ENCODE data around the gene ALAS1. TPM values are rescaled to one million over a fixed set of nuclear protein-coding genes. Genes with fewer than 3 reads are reported as not detected.

Gene ALAS1
- total and polyA plus RNA-seq, 2 of the 13 experiments (the other 11 are each of a cell fraction or from before 2014, with no cell fraction given) = 36.0 to 43.2 TPM

- TF ChIP-seq ZNF234 (CRISPR knock-in tag; conservative IDR thresholded peaks at IDR 0.05) (0 out of 2 replicates have a peak, but pooled peaks have one; percentile 39), ZNF317 (CRISPR knock-in tag; IDR thresholded peaks at IDR 0.05) (no peak), IKZF5 (CRISPR knock-in tag; IDR thresholded peaks at IDR 0.05) (peak; percentile 39; the same call in 1 of the 2 replicates), KDM5A (IDR thresholded peaks at IDR 0.05; ENCODE audit: borderline replicate concordance, low read length) (0 out of 2 replicates have a peak, but pooled peaks have one; percentile 17), DR1 (CRISPR knock-in tag; IDR thresholded peaks at IDR 0.05) (no peak), PHF20 (CRISPR knock-in tag; IDR thresholded peaks at IDR 0.05) (0 out of 2 replicates have a peak, but pooled peaks have one; percentile 47), HIVEP1 (CRISPR knock-in tag; IDR thresholded peaks at IDR 0.05) (peak; percentile 41; the same call in 1 of the 2 replicates), STAG1 (CRISPR knock-in tag; IDR thresholded peaks at IDR 0.05) (no peak), ZBTB3 (CRISPR knock-in tag; IDR thresholded peaks at IDR 0.05; ENCODE audit: borderline replicate concordance, low read depth) (0 out of 2 replicates have a peak, but pooled peaks have one; percentile 58), RXRA (CRISPR knock-in tag; IDR thresholded peaks at IDR 0.05) (peak; percentile 81), NFIC (IDR thresholded peaks at IDR 0.05; ENCODE audit: low read length) (peak; percentile 56; the same call in 1 of the 2 replicates), ARID2 (CRISPR knock-in tag; IDR thresholded peaks at IDR 0.05; ENCODE audit: borderline replicate concordance) (0 out of 2 replicates have a peak, but pooled peaks have one; percentile 13), IKZF4 (CRISPR knock-in tag; IDR thresholded peaks at IDR 0.05; ENCODE audit: borderline replicate concordance, low read depth, not compliant biosample characterization) (no peak), ZNF564 (CRISPR knock-in tag; IDR thresholded peaks at IDR 0.05) (0 out of 2 replicates have a peak, but pooled peaks have one; percentile 43), ZNF18 (CRISPR knock-in tag; IDR thresholded peaks at IDR 0.05; ENCODE audit: insufficient replicate concordance) (peak; percentile 52), KDM3A (CRISPR knock-in tag; IDR thresholded peaks at IDR 0.05; ENCODE audit: low read depth) (peak; percentile 65; the same call in 1 of the 2 replicates), ZSCAN5A (CRISPR knock-in tag; IDR thresholded peaks at IDR 0.05; ENCODE audit: borderline replicate concordance) (peak; percentile 56; the same call in 1 of the 2 replicates), MAF1 (CRISPR knock-in tag; IDR thresholded peaks at IDR 0.05; ENCODE audit: borderline replicate concordance) (no peak), ZNF280D (CRISPR knock-in tag; IDR thresholded peaks at IDR 0.05) (peak; percentile 73; the same call in 1 of the 2 replicates), REPIN1 (CRISPR knock-in tag; IDR thresholded peaks at IDR 0.05; ENCODE audit: borderline replicate concordance, low read depth) (peak; percentile 45), ARNT2 (CRISPR knock-in tag; IDR thresholded peaks at IDR 0.05; ENCODE audit: low read depth) (0 out of 2 replicates have a peak, but pooled peaks have one; percentile 42), ZSCAN25 (CRISPR knock-in tag; IDR thresholded peaks at IDR 0.05) (no peak; the same call in 1 of the 2 replicates)
Observed at GRCh38 chr3:52238193-52238760, 40.3 kb downstream of the ALAS1 start (continued).

All from HepG2 (cell line).